ENCODE data around the gene SGCD.

DNA sequence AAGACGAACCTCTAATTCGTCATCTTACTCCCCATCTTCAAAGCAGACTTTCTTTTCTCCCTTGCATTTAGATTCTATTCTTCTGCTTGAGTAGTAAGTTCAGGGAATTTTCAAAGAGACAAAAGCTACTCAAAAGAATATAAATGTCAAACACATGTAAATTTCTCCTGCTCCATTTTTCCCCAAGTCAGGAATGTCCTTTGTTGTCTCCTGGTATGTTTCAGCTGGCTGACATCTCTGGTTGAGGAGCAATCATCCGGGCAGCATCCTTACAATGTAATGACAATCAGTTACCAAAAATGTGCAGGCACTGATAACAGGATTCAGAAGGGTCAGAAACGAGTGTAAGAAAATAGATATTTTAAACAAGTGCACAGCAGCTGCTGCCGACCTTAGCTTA lies 475.5 kb downstream of the SGCD start:
- TF ChIP-seq POLR2A (IDR thresholded peaks at IDR 0.05; ENCODE audit: low read depth) = no peak
- TF ChIP-seq, protein P1, sequence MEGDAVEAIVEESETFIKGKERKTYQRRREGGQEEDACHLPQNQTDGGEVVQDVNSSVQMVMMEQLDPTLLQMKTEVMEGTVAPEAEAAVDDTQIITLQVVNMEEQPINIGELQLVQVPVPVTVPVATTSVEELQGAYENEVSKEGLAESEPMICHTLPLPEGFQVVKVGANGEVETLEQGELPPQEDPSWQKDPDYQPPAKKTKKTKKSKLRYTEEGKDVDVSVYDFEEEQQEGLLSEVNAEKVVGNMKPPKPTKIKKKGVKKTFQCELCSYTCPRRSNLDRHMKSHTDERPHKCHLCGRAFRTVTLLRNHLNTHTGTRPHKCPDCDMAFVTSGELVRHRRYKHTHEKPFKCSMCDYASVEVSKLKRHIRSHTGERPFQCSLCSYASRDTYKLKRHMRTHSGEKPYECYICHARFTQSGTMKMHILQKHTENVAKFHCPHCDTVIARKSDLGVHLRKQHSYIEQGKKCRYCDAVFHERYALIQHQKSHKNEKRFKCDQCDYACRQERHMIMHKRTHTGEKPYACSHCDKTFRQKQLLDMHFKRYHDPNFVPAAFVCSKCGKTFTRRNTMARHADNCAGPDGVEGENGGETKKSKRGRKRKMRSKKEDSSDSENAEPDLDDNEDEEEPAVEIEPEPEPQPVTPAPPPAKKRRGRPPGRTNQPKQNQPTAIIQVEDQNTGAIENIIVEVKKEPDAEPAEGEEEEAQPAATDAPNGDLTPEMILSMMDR (IDR thresholded peaks at IDR 0.05) = no peak
- no peak for TF ChIP-seq POLR2AphosphoS5 (IDR thresholded peaks at IDR 0.05)
